Endometrium (tissue), 2 donors: Measurements from ENCODE around the gene ZNF792.
"Not testable (repeated sequence)": the region's sequence is repeated elsewhere in the genome, so short reads cannot be mapped to it uniquely, and the experiment has no call there.

ENCODE experiments used
- FAIRE-seq: peaks from 2 replicates; lab custom pipeline; 2012; peaks lifted over from hg19 to GRCh38; lab: Jason Lieb, UNC
- donor health status: control.
- donor health status: control.

The ZNF792 gene

GRCh38 chr19:34970185-34970780, 6.3 kb upstream of the ZNF792 start:
- not testable (repeated sequence) for FAIRE-seq

DNA sequence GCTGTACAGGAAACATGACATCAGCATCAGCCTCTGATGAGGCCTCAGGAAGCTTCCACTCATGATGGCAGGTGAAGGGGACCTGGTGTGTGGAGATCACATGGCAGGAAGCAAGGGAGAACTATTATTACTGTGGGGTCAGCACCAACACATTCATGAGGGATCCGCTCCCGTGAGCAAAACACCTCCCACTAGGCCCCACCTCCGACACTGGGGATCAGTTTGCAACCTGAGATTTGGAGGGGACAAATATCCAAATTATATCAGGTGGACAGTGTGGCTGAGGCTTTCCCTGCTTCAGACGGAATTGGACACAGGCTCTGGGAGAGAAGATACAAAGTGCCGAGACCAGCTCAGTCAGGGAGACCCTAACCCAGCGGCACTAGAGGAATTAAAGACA, 5.7 kb upstream of the ZNF792 start:
- no peak for FAIRE-seq

DNA sequence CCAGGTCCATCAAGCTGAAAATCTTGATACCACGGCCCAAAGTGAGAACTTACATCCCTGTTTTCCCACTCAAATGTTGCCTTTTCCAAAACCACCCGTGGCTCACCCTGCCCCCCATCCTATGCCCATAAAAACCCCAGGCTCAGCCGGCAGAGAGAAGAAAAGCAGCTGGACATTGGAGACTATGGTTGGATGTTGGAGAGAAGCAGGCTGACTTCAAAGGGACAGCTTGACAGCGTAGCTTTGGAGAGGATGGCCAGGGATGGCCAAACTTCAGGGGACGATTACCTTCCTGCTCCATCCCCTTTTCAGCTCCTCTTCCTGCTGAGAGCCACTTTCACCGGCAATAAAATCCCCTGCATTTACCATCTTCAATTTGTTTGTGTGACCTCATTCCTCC, 3.5 kb upstream of the ZNF792 start:
- no peak for FAIRE-seq

DNA sequence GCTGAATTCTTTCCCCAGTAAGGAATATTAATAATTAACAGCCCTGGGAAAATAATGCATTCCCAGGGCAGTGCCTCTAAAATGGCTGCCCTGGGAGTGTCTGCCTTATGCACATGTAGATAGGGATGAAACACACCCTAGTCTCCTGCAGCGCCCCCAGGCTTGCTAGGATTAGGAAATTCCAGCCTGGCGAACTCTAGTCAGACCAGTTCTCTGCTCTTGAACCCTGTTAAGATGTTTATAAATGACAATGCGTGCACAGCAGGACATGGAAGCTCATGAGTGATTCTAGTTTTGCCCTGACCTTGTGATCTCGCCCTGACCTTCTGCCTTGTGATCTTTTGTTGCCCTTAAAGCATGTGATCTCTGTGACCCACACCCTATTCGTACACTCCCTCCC, 1.5 kb upstream of the ZNF792 start:
- not testable (repeated sequence) for FAIRE-seq

DNA sequence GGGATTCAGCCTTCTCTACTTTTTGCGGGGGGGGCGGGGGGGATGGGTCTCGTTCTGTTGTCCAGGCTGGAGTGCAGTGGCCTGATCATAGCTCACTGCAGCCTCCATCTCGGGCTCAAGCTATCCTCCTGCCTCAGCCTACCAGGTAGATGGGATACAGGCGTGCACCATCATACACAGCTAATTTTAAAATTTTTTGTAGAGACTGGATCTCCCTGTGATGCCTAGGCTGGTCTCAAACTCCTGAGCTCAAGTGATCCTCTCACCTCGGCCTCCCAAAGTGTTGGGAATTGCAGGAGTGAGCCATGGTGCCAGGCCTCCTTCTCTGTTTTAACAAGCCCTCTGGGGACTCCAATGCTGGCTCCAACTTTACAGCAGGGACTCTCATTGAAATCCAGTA, 569 bp upstream of the ZNF792 start:
- no peak for FAIRE-seq

DNA sequence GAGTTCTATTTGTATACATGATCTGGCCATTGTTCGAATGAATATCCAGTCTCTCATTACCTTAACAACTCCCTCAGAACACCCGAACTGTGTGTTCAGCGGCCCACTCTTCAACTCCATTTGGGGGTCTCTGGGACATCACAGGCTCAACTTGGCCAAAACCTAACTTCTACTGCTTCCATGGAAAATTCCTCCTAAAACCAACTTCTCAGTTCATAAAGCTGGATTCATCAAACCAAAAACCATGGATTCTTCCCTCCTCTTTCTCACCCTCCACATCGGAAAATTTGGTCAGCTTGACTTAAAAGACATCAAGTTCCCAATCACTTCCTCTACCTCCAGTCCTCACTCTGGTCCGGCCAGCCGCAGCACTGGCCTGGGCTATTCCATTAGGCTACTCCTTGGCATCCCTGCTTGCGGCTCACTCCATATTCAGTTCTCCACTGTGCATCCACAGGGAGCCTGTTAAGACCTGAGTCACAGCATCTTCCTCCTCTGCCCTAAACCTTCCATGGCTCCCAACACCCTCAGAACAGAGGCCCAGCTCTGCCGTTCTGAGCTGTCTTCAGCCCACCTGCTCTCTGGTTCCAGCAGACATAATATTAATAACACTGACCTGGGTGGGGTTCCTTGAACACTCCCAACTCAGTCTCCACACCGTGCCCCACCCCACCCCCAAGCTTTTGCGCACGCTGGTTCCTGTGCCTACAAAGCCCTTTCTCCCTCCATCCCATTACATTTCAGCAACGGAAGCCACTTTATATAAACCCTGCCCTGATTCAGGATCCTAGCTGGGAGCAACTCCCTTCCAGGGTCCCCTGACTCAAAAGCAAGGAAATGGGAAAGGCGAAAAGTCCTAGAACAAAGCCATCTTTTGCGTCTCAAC, 1.1 kb downstream of the ZNF792 start:
- no peak for FAIRE-seq

DNA sequence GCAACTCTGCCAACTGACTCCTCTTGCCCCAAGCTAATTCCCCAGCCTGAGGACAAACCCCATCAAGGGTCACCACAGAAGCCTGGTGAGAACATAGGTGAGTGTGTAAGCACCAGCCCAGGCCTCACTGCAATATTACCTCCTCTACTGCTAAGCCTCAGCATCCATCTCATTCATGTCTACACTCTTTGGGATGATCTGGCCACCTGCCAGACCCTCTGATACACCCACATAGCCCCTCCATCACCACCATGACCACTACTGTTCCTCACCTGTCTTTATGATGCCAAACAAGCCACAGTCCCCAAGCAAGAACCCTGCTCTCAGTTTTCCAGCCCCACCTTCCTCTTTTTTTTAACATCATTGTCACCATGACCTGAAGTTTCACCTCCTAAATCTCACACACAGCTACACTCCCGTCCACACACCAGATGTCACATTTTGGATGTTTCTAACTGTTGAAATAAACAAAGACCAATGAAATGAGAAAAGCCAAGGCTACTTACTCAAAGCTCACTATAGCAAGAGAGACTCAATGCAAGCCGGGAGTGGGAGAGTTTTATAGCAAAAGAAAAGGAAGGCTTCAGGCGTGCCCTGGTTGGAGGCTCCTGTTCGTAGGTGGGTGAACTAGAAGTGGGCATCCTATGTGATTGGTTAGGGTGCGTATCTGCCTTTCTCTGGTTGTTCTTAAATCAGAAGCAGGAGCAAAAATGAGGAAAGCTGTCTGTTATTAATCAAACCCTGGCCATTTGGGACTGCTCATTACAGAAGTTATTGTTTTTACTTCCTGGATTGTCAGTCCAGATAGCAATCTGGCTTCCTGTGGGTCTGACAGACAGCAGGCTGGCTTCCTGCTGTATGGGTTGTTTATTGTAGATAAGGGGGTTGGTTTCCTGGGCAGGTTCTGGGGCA, 2.0 kb downstream of the ZNF792 start:
- FAIRE-seq: no peak

- no peak for FAIRE-seq
These were observed 2.9 kb downstream of the ZNF792 start for GRCh38 chr19:34960940-34961679.

DNA sequence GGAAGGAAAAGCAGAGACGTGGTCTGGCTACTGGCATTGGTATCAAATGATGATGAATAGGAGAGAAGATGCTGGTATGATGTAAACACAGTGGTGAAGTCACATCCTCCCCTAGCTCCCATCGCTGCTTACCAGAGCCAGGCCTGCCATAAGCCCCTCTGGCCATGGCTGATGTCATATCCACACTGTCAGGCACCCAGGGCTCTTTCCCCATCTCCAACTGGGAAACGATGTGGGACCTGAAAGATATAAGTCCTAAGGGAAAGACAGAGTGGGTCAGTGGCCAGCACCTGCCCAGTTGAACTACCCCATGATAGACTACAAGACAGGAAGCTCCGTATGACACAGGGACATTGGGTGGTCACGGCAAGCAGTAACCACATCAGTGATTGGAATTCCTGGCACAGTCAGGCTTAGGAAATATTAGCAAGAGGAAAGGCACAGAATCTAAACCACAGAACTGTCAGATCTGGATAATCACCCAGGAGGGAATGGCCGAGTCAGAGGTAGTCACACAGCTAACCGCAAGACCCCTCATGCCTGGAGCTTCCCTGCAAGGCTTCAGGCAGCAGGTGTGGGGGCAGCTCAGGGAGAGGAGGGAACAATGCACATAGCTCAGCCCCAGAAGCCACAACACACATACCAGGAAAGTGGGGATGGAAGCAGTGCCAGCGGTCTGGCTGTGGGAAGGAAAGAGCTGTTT, 3.8 kb downstream of the ZNF792 start:
- FAIRE-seq: no peak

DNA sequence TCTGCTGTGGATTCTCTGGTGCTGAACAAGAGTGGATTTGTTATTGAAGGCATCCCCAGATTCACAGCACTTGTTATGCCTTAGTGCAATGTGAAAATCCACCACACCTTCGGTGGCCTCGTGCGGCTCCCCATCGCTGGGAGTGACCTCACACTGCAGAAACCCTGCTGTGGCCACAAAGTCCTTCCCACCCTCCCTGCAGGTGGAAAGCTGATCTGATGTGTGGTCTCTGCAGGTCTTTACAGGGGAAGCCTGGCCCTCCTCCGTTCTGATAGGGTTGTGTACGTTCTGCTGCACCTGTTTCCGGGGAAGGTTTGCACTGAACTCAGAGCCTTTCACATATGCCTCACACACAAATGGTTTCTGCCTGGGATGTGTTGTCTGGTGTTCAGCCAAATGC, 5.0 kb downstream of the ZNF792 start:
- no peak for FAIRE-seq

GRCh38 chr19:34957830-34958751, 5.9 kb downstream of the ZNF792 start:
- no peak for FAIRE-seq

DNA sequence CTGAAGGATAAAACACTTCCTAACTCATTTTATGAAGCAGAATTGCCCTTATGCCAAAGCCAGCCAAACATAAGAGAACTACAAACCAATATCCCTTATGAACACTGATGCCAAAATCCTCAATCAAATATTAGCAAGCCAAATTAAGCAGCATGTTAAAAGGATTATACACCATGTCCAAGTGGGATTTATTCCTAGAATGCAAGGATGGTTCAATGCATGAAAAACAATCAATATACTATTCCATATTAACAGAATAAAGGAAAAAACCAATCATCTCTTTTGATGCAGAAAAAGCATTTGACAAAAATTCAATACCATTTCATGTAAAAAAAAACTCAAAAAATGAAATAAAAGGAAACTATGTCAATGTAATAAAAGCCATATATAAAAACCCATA, 10.9 kb downstream of the ZNF792 start:
- FAIRE-seq: no peak

DNA sequence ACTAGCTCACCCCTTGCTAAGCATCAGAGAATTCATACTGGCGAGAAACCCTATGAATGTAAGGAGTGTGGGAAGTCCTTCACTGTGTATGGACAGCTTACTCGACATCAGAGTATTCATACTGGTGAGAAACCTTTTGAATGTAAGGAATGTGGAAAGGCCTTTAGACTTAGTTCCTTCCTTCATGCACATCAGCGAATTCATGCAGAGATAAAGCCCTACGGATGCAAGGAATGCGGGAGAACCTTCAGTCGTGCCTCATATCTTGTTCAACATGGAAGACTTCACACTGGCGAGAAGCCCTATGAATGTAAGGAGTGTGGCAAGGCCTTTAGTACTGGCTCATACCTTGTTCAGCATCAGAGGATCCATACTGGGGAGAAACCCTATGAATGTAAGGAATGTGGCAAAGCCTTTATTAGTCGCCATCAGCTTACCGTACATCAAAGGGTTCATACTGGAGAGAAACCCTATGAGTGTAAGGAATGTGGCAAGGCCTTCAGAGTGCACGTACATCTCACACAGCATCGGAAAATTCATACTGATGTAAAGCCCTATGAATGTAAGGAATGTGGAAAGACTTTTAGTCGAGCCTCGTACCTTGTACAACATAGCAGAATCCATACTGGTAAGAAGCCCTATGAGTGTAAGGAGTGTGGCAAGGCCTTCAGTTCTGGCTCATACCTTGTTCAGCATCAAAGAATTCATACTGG, 20.0 kb downstream of the ZNF792 start:
- FAIRE-seq: no peak

GRCh38 chr19:34938886-34939285, 25.1 kb downstream of the ZNF792 start:
- FAIRE-seq: no peak

GRCh38 chr19:34936184-34936583, 27.8 kb downstream of the ZNF792 start:
- no peak for FAIRE-seq

DNA sequence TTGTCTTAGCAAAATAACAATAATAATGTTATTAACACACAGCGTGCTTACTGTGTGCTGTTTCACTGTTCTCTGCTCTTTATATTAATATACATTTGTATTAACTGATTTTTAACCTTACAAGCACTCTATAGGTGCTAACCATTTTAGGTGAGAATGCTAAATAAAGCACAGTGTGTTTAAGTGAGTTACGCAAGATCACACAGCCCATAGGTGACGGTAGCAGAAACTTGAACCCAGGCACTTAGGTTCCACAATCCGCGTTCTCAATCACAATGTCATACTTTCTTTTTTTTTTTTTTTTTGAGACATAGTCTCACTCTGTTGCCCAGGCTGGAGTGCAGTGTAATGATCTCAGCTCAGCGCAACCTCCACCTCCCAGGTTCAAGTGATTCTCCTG, 31.5 kb downstream of the ZNF792 start:
- no peak for FAIRE-seq

GRCh38 chr19:34926685-34927375, 37.2 kb downstream of the ZNF792 start, which contains the start of gene ZNF30:
Gene ZNF30, plus strand, starts transcription at chr19:34926903. Its CDS starts 3,045 bp downstream, at chr19:34929948.
- FAIRE-seq: peak; percentile 68

DNA sequence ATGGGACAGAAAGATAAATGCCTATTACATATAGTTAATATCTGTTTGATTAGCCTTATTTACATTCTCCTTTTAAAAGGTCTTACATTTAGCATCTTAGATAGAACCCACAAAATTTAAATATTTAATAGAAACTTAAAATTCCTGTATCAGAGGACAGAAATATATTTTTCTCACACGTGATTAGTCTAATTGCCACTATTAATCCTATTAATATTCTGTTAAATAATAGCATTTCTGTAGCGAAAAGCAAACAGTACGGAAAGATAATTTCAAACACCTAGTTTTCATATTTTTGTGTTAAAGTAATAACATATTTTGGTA, 37.7 kb downstream of the ZNF792 start:
- FAIRE-seq: no peak

GRCh38 chr19:34925278-34925855, 38.7 kb downstream of the ZNF792 start:
- FAIRE-seq: no peak
